EH (cell line): ENCODE measurements around the gene LEFTY2.
"Not testable (repeated sequence)": the region's sequence is repeated elsewhere in the genome, so short reads cannot be mapped to it uniquely, and the experiment has no call there.

ENCODE experiments used
- DNase-seq: peaks from one replicate; pipeline ENCODE4 v3.0.0-alpha.2; 2015; ENCODE audit warnings: low read depth

LEFTY2 gene

GRCh38 chr1:225929462-225929861, 11.6 kb downstream of the LEFTY2 start:
- DNase-seq, result not testable (repeated sequence)

DNA sequence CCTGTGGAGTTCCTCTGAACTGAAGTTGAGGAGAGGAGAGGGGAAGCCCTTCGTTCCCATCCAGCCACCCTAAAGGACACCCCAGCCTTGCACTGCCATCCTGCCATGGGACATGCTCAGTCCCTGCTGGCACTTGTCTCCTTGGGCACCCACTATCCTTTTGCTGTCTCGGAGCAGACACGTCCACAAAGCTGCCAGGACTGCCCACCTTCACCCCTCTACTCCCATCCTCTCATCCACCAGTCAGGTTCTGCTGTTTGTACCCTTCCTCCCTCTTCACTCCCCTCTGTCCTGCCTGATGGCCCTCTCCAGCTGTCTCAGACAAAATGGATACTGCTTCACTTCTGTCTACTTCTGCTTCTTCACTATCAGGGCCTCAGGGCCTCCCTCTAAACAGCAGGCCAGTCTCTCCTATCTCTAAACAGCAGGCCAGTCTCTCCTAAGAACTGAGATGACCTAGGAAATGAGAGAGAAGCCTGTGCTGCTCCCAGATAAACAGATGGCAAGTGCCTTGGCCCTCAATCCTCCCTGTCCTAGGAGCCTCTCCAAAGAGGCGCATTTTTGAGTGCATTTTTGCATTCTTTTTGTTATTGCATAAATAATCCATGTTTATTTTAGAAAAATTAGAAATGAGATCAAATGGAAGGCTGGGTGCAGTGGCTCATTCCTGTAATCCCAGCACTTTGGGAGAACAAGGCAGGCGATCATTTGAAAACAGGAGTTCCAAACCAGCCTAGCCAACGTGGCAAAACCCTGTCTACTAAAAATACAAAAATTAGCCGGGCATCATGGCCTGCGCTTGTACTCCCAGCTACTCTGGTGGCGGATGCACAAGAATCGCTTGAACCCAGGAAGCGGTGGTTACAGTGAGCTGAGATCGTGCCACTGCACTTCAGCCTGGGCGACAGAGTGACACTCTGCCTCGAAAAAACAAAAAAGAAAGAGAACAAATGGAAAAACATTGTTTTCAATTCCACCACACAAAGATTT, 12.5 kb downstream of the LEFTY2 start:
- DNase-seq, result no peak

DNA sequence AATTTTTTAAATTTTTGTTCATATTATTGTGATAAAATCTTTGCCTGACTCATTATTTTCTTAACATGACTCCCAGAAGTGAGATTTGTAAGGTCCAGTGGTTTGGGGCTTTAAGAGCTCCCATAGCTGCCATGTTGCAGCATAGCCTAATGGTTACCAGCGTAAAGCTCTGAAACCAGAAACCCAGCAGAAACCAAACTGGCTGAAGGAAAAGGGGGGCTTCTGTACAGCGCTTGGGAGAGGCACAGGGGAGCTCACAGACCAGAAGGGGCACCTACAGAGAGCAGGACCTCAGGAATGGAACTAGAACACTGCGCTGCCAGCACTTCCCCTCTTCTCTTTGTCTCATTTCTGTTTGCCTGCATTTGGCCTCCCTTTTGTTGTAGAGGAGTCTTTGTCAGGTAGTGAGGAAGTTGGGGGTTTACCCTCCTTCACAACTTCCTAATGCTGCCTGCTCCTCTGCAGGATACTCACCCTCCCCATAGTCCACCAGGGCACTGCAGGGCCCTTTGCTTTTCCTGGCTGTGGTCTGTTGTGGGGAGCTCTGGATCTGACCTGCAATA, 14.4 kb downstream of the LEFTY2 start:
- DNase-seq, result peak; percentile 47

DNA sequence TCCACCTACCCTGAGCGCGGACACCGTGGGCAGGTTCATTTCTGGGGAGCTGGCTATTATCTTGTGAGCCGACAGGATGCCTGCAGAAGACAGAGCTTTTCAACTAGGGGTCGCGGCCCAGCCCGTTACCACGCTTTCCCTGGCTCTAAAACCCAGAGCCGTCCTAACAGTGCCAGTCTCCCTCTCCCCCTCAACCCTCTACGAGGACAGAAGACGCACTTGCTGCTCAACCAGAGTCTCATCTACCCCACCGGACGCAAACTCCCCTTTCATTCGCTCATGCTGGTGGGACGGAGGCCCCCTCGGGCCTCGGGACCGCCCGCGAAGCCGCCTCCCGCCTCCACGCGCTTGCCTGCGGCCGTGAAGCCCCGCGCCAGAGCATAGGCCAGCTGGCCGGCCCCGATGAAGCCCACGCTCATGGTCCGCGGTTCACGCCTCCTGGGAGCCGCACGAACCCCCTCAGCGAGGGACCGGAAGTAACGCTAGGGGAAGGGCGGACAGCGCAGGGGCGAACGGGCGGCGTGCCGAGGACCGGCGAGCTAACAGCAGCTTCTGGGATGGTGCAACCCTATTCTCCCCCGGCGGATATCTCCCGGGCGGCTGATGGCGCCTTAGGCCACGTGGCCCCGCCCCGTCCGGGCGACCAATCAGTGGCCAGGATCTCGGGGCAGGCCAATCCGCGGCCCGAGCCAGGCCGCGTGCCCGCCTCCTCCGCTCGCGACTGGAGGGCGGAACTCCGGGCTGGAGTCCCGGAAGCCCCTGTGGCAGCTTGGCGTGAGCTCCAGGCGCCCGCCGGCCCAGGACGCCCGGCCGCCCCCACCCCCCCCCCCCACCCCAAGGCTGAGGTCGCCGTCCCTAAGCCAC, 17.1 kb downstream of the LEFTY2 start, which contains the start of gene PYCR2:
TSS of gene PYCR2 (minus strand) at position 559 of the 864 bp plus-strand sequence. CDS start at position 419, 140 bp downstream.
- peak; percentile 97 for DNase-seq

DNA sequence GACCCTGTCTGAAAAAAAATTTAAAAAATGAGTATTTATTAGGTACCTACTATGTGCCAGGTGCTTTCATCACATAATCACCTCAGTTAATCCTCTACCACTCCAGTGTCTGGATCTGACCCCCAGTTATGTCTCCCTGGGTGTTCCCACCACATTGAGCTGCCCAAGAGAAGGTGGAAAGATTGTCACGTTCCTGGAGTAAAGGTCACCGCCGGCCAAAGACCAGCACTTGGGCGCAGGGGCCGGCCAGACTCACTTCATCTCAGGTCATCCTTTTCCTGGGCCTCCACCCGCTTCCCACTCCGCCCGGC, 17.7 kb downstream of the LEFTY2 start:
- no peak for DNase-seq

GRCh38 chr1:225921734-225922709, 19.0 kb downstream of the LEFTY2 start:
- no peak for DNase-seq

DNA sequence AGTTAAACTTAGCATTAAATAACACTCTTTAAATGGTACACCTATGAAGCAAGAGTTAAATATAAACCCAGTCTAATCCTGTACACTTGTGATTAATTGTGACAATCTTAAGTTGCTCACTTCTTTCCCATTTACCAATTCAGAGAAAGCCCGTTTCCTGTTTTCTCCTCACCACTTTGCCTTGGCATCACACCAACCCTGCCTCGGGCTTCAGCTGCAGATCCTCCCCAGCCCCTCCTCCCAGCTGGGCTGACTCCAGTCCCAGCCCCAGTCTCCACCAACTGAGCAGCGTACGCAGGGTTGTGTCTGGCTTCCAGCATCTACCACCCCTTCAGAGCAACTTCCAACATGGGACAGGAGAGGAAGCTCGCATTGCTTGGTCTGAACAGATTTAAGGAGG, 21.1 kb downstream of the LEFTY2 start:
- DNase-seq, result peak; percentile 93

DNA sequence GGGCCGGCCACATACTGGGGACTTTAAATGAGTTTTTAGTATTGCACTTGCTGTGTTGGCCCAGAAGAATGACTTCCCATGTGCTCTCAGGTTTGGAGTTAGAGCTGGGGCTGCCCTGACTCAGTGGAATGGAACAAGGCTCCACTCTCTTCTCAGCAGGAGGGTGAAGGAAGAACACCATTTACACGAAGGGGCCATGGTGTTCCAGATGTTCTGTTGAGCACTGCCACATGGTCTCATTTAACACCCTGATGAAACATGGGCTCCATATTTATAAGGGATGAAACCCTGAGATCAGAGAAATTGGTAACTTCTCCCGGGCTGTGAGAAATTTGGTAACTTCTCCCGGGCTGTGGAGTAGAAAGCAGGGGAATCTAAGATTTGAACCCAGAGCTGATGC, 22.7 kb downstream of the LEFTY2 start:
- DNase-seq, result no peak

GRCh38 chr1:225917536-225917935, 23.5 kb downstream of the LEFTY2 start:
- no peak for DNase-seq

- no peak for DNase-seq
Observed at GRCh38 chr1:225917101-225917500, 23.9 kb downstream of the LEFTY2 start.

DNA sequence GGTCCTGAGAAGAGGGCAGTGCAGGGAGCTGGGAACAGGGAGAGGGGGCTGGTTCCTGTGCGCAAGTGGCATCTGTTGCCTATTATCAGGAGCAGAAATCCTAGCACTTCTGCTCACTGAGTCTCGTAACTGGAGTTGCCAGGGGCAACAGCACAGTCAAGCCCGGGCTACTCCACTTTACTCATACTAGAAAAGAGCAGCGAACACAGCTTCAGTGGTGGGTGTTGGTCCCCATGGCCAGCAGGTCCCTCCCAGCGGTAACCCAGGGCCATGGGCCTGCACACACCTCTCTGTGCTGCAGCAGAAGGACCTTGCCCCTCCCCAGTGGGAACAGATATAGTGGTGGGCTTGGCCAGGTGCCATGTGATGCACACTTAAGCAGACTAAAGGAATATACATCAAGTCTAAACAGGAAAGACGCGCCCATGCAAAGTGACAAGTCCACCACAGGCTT, 25.5 kb downstream of the LEFTY2 start:
- DNase-seq, result no peak

DNA sequence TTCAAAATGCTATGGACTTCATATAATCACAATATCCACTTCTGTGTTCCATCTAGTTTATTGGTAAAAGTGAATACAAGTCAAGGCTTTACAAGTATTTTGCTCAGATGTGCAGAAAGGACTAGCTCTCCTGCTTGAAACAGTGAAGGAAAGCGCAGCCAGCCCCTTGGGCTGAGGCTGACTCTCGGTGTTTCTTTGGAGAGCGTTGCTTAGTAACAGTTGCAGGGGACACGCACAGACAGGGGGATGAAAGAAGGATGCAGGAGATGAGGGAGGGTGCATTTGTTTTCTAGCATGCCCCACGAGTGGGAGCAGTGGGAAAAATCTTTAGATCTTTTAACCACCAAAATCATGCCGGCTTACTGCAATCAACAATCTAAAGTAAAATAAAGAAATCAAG, 26.1 kb downstream of the LEFTY2 start:
- DNase-seq, result no peak

- DNase-seq, result no peak
Observed at GRCh38 chr1:225914391-225914790, 26.6 kb downstream of the LEFTY2 start.

DNA sequence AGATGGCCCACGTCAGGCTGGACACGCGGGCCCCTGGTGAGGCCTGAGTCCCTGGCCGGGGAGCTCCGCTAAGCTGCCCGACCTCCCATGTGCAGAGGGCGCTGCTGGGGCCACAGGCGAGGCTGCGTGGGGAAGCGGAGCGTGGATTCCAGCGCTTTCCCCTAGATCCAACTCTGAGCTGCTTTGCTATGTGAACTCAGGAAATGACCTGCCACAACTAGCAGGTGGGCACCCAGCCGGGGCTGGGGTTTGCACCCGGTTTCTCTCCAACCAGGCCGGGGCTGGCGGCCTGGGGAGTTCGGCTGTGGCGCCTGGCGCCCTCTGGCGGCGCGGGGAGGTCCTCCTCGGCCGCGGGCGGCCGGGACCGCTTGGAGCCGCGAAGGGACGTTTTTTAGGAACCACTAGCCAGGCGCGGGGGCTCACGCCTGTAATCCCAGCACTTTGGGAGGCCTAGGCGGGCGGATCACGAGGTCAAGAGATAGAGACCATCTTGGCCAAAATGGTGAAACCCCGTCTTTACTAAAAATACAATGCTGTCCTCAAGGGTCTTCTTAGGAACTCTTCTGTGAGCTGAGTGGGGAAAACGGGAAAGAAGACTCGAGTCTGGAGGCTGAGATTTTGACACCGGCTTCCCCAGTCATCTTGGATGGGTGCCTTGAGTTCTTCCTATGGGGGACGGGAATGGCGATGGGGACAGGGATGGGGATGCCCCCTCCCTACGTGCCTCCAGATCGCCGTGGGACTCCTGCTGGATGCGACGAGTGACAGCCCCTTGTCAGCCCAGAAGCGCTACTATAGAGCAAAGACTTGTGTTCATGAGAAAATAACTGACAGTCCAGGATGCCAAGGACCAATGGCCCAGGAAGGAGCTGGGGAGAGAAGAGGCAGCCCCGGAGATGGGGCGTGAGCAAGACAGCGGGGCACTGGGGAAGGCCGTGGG, 29.6 kb downstream of the LEFTY2 start:
- DNase-seq, result peak; percentile 32

DNA sequence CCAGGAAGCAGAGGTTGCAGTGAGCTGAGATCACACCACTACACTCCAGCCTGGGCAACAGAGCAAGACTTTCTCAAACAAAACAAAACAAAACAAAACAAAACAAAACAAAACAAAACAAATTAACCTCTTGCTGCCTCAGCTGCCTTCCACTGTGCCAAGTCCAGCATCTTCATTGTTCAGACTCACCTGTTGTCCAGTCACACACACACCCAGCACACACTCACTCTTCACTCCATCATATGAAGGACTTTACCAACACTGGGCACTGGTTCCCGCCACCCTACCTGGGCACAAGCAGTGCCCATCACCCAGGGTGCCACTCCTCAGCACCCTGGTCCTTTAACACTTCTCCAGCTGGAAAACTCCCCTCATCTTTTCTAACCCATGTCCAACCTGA, 31.5 kb downstream of the LEFTY2 start:
- DNase-seq, result no peak

DNA sequence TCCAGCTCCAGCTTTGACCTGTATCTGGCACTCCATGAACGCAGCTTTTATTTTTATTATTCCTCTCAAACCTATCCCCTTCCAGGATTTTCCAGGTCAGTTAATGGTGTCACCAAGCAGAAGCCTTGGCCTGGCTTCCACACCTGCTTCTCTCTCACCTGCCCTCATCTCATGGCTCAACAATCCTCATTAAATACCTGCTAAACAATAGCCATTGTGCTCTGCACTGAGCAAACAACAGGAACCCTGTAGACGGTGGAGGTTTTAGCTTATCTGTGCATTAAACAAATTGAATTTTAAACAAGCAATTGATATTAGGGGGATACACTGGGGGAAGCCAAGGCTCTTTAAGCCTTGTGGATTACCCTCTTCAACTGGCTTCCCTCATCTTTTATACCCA, 32.2 kb downstream of the LEFTY2 start:
- no peak for DNase-seq

DNA sequence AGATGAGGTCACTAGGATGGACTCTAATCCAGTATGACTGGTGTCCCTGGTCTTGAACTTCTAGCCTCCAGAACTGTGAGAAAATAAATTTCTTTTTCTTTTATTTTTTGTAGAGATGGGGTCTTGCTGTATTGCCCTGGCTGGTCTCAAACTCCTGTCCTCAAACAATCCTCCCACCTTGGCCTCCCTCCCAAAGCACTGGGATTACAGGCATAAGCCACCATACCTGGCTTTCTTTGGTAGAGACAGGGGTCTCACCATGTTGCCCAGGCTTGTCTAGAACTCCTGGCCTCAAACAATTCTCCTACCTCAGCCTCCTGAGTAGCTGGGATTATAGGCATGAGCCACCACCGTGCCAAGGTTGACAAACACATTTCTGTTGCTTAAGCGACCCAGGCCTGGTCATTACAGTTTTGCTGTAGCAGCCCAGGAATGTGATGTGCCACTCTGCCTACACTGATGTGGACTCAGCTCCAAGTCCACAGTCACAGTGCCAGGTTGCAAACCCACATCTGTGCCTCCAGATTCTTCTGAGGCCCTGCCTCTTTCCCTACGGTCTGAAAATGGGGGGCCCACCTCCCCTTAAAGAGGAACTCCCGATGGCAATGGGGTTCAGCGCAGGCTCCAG, 32.9 kb downstream of the LEFTY2 start:
- no peak for DNase-seq

GRCh38 chr1:225907341-225907740, 33.7 kb downstream of the LEFTY2 start:
- DNase-seq, result no peak

GRCh38 chr1:225906467-225906866, 34.6 kb downstream of the LEFTY2 start:
- DNase-seq, result no peak

GRCh38 chr1:225903623-225904022, 37.4 kb downstream of the LEFTY2 start:
- no peak for DNase-seq
